Measurements from ENCODE around the gene ITGA11. TPM values are rescaled to one million over a fixed set of nuclear protein-coding genes. Genes with fewer than 3 reads are reported as not detected.
"Not testable (repeated sequence)": the region's sequence is repeated elsewhere in the genome, so short reads cannot be mapped to it uniquely, and the experiment has no call there.

Gene ITGA11
- total and polyA plus RNA-seq, 4 experiments from 2014 or later = not detected

DNA sequence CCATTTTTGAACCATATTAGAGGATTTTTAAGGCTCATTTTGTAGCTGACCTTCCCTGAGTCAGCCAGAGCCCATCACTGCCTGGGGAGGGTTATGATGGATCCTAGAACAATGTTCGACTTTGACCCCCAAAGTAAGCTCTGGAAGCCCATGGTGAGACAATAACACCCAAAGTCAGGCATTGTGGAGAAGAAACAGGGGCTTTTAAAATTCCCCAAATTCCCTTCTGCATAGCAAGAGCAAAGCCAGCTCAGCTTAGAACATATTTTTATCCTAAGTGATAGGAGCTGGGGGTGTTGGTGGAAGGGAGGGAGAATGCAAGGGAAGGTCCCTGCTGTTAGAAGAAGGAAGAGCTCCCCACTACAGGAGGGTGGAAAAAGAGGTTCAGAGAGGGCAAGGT lies 4.0 kb downstream of the ITGA11 start:
- Mint-ChIP-seq H3K36me3 (no peaks in the 10 kb centered on the region), H3K9me3 (no peaks in the 10 kb centered on the region), H3K4me3 (no peak overlapping the region), H3K4me1 (peaks cover 0 to 7% (median 2%) of the 10 kb centered on the region in 4 donors), H3K27me3 (peaks cover 18 to 32% of the 10 kb centered on the region in 2 donors), H3K27ac (no peak overlapping the region)
- intact Hi-C loops (cut with micrococcal nuclease) = no loop called here
- CTCF ChIA-PET (ENCODE audit: partially characterized antibody) = no interaction called here
- POLR2A ChIA-PET (ENCODE audit: partially characterized antibody) = no interaction called here
- Histone ChIP-seq H3K9me3 (ENCODE audit: control insufficient read depth in 1 of 2, low read length in 2 of 2) (no peaks in the 10 kb centered on the region), H3K27me3 (ENCODE audit: insufficient read depth, low read length) (peaks cover 5% of the 10 kb centered on the region), H3K4me1 (ENCODE audit: insufficient read depth, low read length) (no peaks in the 10 kb centered on the region), H3K4me3 (ENCODE audit: low read length in 2 of 2) (no peak overlapping the region), H3K27ac (ENCODE audit: low read depth, low read length) (no peak overlapping the region), H3K36me3 (ENCODE audit: insufficient read depth, low read length) (no peaks in the 10 kb centered on the region)
- DNase-seq = no peak

DNA sequence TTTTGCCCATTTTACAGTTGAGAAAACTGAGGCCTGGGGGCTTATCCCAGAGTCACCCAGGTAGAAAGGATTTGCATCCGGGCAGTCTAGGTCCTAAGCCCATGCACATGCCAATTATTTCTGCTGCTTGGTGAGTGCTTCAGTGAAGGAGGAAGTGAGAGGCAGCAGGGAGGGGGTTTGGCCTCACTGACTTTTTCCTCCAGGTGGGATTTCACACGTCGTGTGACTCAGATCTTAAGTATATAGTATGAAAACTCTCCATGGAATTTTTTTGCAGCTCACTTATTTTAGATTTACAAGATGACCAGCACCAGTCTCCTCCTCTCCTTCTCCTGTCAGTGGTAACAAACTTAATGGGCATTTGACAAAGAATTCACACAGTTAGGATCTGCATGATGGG lies 4.6 kb downstream of the ITGA11 start:
- peaks cover 13 to 26% of the 10 kb centered on the region in 2 donors for H3K27me3 Mint-ChIP-seq
- H3K36me3 Mint-ChIP-seq = no peaks in the 10 kb centered on the region
- DNase-seq = no peak
- H3K27ac Mint-ChIP-seq = no peak overlapping the region
- H3K4me3 Mint-ChIP-seq = no peak overlapping the region
- Histone ChIP-seq H3K4me3 (ENCODE audit: low read length in 2 of 2) (no peak overlapping the region), H3K27me3 (ENCODE audit: insufficient read depth, low read length) (peaks cover 5% of the 10 kb centered on the region), H3K4me1 (ENCODE audit: insufficient read depth, low read length) (no peaks in the 10 kb centered on the region), H3K36me3 (ENCODE audit: insufficient read depth, low read length) (no peaks in the 10 kb centered on the region), H3K9me3 (ENCODE audit: control insufficient read depth in 1 of 2, low read length in 2 of 2) (no peaks in the 10 kb centered on the region), H3K27ac (ENCODE audit: low read depth, low read length) (no peak overlapping the region)
- intact Hi-C loops (cut with micrococcal nuclease) = no loop called here
- POLR2A ChIA-PET (ENCODE audit: partially characterized antibody) = no interaction called here
- peaks cover 0 to 1% (median under 1%) of the 10 kb centered on the region in 4 donors for H3K4me1 Mint-ChIP-seq
- H3K9me3 Mint-ChIP-seq = peaks cover 0 to 1% (median 0%) of the 10 kb centered on the region in 8 donors
- CTCF ChIA-PET (ENCODE audit: partially characterized antibody) = no interaction called here

DNA sequence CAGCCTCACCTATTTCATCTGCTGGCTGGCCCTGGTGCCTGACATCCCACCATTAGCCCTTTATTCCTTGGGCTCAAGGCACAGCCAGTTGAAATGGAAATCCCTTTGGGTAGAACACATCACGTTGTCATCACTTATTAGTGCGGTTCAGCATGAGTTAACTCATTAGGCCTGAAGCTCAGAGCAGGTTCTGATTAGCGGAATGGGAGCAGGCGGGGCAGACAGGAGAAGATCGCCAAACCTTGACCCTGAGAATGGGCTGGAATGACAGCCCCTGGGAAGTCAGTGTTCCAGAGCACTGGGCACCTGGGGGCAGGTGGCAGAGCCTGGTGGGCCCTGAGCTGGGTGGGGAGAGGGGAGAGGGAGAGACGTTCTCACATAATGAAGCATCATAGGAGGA lies 5.8 kb downstream of the ITGA11 start:
- Mint-ChIP-seq H3K36me3 (no peaks in the 10 kb centered on the region), H3K27ac (no peak overlapping the region), H3K9me3 (peaks cover 0 to 1% (median 0%) of the 10 kb centered on the region in 8 donors), H3K4me1 (no peaks in the 10 kb centered on the region), H3K27me3 (peaks cover 15 to 24% of the 10 kb centered on the region in 2 donors), H3K4me3 (no peak overlapping the region)
- H3K27me3 ChIP-seq (ENCODE audit: insufficient read depth, low read length) = peaks cover 5% of the 10 kb centered on the region
- no peak overlapping the region for H3K4me3 ChIP-seq (ENCODE audit: low read length in 2 of 2)
- H3K36me3 ChIP-seq (ENCODE audit: insufficient read depth, low read length) = no peaks in the 10 kb centered on the region
- H3K4me1 ChIP-seq (ENCODE audit: insufficient read depth, low read length) = no peaks in the 10 kb centered on the region
- POLR2A ChIA-PET (ENCODE audit: partially characterized antibody) = no interaction called here
- no peak for DNase-seq
- no peaks in the 10 kb centered on the region for H3K9me3 ChIP-seq (ENCODE audit: control insufficient read depth in 1 of 2, low read length in 2 of 2)
- intact Hi-C loops (cut with micrococcal nuclease) = no loop called here
- no peak overlapping the region for H3K27ac ChIP-seq (ENCODE audit: low read depth, low read length)
- CTCF ChIA-PET (ENCODE audit: partially characterized antibody) = no interaction called here

DNA sequence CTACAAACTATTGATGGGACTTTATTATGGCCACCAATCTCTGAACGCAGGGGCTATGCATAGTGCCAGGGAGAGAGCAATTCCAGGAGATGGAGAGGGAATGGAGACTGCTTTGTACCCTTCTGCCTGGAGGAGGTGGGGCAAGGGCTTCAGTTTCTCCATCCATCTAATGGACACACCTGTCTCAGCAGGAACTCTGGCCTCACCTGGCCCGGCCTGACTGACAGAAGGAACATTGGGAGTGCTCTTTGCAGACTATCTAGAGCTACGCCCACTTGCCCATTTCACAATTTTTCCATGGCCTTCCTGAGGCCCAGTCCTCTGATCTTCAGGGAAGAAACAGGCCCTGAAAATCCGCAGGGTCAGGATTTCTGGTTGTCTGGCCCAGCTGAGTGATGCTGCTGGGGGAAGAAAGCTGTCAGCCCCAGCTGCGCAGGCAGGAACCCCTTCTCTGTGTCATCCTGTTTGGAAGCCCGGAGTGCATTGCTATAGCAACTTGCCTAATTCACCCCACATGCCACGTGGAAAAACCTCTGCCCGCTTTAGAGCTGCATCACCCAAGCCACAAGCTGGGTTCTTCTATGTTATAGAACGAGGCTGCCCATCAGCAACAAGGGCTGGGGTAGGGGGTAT lies 6.4 kb downstream of the ITGA11 start:
- Mint-ChIP-seq H3K36me3 (no peaks in the 10 kb centered on the region), H3K27ac (no peak overlapping the region), H3K27me3 (peaks cover 16 to 23% of the 10 kb centered on the region in 2 donors), H3K4me3 (no peak overlapping the region), H3K4me1 (no peaks in the 10 kb centered on the region), H3K9me3 (peaks cover 0 to 1% (median 0%) of the 10 kb centered on the region in 8 donors)
- POLR2A ChIA-PET (ENCODE audit: partially characterized antibody) = no interaction called here
- CTCF ChIA-PET (ENCODE audit: partially characterized antibody) = no interaction called here
- Histone ChIP-seq H3K27ac (ENCODE audit: low read depth, low read length) (no peak overlapping the region), H3K4me1 (ENCODE audit: insufficient read depth, low read length) (no peaks in the 10 kb centered on the region), H3K9me3 (ENCODE audit: control insufficient read depth in 1 of 2, low read length in 2 of 2) (no peaks in the 10 kb centered on the region), H3K4me3 (ENCODE audit: low read length in 2 of 2) (no peak overlapping the region), H3K36me3 (ENCODE audit: insufficient read depth, low read length) (no peaks in the 10 kb centered on the region), H3K27me3 (ENCODE audit: insufficient read depth, low read length) (peaks cover 4% of the 10 kb centered on the region)
- intact Hi-C loops (cut with micrococcal nuclease) = no loop called here
- DNase-seq = no peak

DNA sequence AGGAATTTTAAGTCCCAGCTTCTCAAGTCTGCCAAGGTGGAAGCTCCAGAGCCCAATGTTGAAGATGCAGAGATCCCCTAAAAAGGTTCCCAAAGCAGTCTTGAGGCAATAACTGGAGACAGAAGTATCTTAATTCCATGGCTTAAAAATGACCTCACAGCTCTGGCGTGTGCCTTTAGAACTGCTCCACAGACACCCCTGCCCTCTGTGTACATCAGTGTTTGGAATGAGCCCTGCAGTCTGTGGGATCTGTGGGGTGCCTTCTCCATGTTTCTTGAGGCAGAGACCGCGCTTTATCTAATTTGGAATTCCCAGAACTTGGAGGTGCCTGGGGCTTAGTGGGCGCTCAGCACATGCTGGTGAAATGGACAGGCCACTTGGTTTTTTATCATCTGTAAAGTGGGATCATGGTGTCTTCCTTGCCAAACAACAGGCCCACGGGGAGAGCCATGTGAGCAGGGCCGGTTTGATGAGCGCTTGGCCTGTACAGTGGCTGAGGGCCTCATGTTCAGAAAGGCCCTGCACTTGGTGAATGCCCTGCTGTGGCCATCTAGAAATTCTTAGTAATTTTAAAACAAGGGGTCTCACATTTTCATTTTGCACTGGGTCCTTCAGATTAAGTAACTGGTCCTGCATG lies 7.1 kb downstream of the ITGA11 start:
- H3K4me3 ChIP-seq (ENCODE audit: low read length in 2 of 2) = no peak overlapping the region
- H3K27ac ChIP-seq (ENCODE audit: low read depth, low read length) = no peak overlapping the region
- POLR2A ChIA-PET (ENCODE audit: partially characterized antibody) = no interaction called here
- H3K9me3 ChIP-seq (ENCODE audit: control insufficient read depth in 1 of 2, low read length in 2 of 2) = no peaks in the 10 kb centered on the region
- no peak for DNase-seq
- no peaks in the 10 kb centered on the region for H3K36me3 ChIP-seq (ENCODE audit: insufficient read depth, low read length)
- intact Hi-C loops (cut with micrococcal nuclease) = no loop called here
- no peaks in the 10 kb centered on the region for H3K36me3 Mint-ChIP-seq
- peaks cover 11 to 17% of the 10 kb centered on the region in 2 donors for H3K27me3 Mint-ChIP-seq
- peaks cover 0 to 1% (median 0%) of the 10 kb centered on the region in 8 donors for H3K9me3 Mint-ChIP-seq
- no peak overlapping the region for H3K4me3 Mint-ChIP-seq
- H3K27me3 ChIP-seq (ENCODE audit: insufficient read depth, low read length) = no peaks in the 10 kb centered on the region
- no peak overlapping the region for H3K27ac Mint-ChIP-seq
- CTCF ChIA-PET (ENCODE audit: partially characterized antibody) = no interaction called here
- H3K4me1 Mint-ChIP-seq = no peaks in the 10 kb centered on the region
- no peaks in the 10 kb centered on the region for H3K4me1 ChIP-seq (ENCODE audit: insufficient read depth, low read length)

DNA sequence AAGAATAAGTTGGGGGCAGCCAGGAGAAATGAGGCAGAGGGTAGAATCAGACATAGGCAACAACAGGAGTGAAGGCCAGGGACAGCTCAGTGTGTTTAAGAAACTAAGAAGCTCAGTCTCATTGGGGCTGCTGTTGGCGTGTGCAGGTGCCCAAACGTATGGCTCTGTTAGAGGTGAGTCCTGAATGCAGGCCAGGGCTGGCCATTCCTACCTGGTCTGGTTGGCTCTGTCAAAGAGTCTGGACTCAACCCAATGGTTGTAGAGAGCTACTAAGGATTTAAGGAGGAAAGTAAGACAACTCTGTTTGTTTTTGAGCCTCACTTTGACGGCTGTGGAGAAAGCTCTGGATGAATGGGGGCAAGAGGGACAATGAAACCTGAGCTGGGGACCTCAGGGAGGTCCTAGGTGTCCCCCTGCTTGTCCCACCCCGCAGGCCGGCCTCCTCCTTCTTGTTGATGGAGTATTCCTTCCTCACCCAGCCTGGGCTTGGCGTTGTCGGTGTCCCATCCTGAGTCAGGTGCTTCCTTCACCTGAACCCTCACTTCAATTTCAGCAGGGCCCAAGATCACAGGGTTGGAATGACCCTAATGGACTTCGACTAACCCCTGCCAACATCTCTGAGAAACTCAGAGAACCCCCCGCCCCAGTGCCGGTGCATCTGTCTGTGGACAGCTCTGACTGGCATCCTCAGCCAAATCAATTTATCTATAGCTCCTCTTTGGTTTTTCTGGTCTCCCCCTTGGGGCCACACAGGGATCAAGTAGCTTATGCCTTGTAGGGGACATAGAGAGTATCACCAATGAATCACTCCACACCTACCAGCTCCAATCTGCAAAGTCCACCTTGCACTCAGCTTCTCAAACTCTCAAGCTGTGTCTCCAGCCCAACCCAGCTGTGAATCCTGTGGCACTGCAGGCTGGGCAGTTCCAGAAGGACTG lies 8.3 kb downstream of the ITGA11 start:
- Mint-ChIP-seq H3K4me1 (no peaks in the 10 kb centered on the region), H3K27me3 (peaks cover 9 to 11% of the 10 kb centered on the region in 2 donors), H3K36me3 (no peaks in the 10 kb centered on the region), H3K9me3 (peaks cover 0 to 1% (median 0%) of the 10 kb centered on the region in 8 donors), H3K4me3 (no peak overlapping the region), H3K27ac (no peak overlapping the region)
- DNase-seq = no peak
- Histone ChIP-seq H3K4me3 (ENCODE audit: low read length in 2 of 2) (no peak overlapping the region), H3K27ac (ENCODE audit: low read depth, low read length) (no peak overlapping the region), H3K27me3 (ENCODE audit: insufficient read depth, low read length) (no peaks in the 10 kb centered on the region), H3K36me3 (ENCODE audit: insufficient read depth, low read length) (no peaks in the 10 kb centered on the region), H3K9me3 (ENCODE audit: control insufficient read depth in 1 of 2, low read length in 2 of 2) (no peaks in the 10 kb centered on the region), H3K4me1 (ENCODE audit: insufficient read depth, low read length) (no peaks in the 10 kb centered on the region)
- ChIA-PET CTCF (ENCODE audit: partially characterized antibody) (interaction anchor here (1.2 kb wide), 1 partner anchor 117 kb away, joined by 3 read pairs; no protein-coding TSS in a partner anchor), POLR2A (ENCODE audit: partially characterized antibody) (no interaction called here)
- intact Hi-C loops (cut with micrococcal nuclease) = no loop called here

DNA sequence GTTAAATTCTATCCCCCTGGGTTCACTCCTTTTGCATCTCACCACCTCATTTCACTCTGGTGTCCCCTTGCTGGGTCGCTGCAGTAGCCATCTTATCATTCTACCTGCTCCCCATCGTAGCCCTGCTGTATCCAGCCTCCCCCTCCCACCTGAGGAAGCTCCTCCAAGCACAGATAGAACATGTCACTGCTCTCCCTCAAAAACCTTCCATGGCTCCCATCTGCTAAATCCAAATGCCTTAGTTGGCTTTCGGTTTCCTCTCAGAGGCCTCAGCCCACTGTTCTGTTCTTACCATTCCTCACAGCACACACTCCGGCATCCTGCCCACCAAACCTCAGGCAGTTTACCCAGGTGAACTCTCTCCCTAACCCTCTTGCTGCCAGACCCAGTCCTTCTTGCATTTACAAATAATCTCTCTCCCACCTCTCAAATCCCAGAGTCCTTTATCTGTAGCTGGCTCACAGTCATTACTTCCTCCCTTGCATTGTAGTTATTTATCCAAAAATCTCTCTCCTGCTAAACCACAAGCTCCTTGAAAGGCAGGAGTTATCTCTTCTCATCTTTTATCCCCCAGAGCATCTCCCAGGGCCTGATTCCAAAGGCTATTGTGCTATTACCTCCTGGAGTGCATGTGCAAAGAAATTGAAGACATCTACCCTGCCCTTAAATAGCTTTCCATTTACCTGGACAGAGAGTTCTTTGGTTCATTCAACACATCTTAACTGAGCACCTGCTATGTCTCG lies 9.4 kb downstream of the ITGA11 start:
- CTCF ChIA-PET (ENCODE audit: partially characterized antibody) = interaction anchor here (1.2 kb wide), 1 partner anchor 116 kb away, joined by 3 read pairs; no protein-coding TSS in a partner anchor

More for the DNA sequence above, 9.4 kb downstream of the ITGA11 start:
- H3K4me1 ChIP-seq (ENCODE audit: insufficient read depth, low read length); H3K36me3 ChIP-seq (ENCODE audit: insufficient read depth, low read length); H3K27ac Mint-ChIP-seq; DNase-seq; H3K27me3 ChIP-seq (ENCODE audit: insufficient read depth, low read length); H3K4me3 Mint-ChIP-seq; H3K4me3 ChIP-seq (ENCODE audit: low read length in 2 of 2); H3K9me3 Mint-ChIP-seq; H3K27ac ChIP-seq (ENCODE audit: low read depth, low read length); intact Hi-C loops (cut with micrococcal nuclease); POLR2A ChIA-PET (ENCODE audit: partially characterized antibody); H3K4me1 Mint-ChIP-seq; H3K9me3 ChIP-seq (ENCODE audit: control insufficient read depth in 1 of 2, low read length in 2 of 2); H3K36me3 Mint-ChIP-seq: not testable (repeated sequence)
- peaks cover 4 to 10% of the 10 kb centered on the region in 2 donors for H3K27me3 Mint-ChIP-seq
